NOMO-1 treated with DMSO at 0.1 percent for 48 hours (cell line): ENCODE data around the gene SNURF.
"Not testable (repeated sequence)": the region's sequence is repeated elsewhere in the genome, so short reads cannot be mapped to it uniquely, and the experiment has no call there.

Experiments used
- DNase-seq: peaks from one replicate; lab custom pipeline; 2025; ENCODE audit not compliant: unreplicated experiment; lab: John Stamatoyannopoulos, UW

Gene SNURF

GRCh38 chr15:24966364-24967103, 11.7 kb downstream of the SNURF start:
- no peak for DNase-seq

GRCh38 chr15:24971052-24971451, 16.3 kb downstream of the SNURF start:
- no peak for DNase-seq

DNA sequence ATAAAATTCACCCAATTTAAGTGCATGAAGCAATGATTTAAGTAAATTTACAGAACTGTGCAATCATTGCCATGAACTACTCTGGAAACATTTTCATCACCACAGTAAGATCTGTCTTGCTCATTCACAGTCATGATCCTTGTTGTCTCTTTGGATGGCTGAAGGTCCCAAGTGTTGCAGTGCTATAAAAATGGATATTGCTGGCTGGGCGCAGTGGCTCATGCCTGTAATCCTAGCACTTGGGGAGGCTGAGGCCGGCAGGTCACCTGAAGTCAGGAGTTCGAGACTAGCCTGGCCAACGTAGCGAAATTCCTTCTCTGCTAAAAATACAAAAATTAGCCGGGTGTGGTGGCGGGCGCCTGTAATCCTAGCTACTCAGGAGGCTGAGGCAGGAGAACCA, 17.0 kb downstream of the SNURF start:
- no peak for DNase-seq

GRCh38 chr15:24972707-24973106, 17.9 kb downstream of the SNURF start:
- not testable (repeated sequence) for DNase-seq

GRCh38 chr15:24976932-24977331, 22.1 kb downstream of the SNURF start:
- no peak for DNase-seq

- DNase-seq, result no peak
Measured at GRCh38 chr15:24977686-24978085, 22.9 kb downstream of the SNURF start.

DNA sequence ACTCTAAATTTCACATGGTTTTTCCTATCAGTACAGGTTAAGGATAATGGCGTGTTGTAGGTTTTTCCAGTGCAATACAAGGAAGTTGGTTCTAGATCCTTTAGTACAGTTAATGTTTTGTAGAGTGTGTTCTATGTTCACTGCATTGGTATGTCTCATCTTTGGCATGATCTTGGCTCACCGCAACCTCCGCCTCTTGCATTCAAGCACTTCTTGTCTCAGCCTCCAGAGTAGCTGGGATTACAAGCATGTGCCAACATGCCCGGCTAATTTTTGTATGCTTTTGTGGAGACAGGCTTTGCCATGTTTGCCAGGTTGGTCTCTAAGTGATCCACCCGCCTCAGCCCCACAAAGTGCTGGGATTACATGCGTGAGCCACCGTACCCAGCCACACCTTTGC, 30.4 kb downstream of the SNURF start:
- DNase-seq, result no peak

DNA sequence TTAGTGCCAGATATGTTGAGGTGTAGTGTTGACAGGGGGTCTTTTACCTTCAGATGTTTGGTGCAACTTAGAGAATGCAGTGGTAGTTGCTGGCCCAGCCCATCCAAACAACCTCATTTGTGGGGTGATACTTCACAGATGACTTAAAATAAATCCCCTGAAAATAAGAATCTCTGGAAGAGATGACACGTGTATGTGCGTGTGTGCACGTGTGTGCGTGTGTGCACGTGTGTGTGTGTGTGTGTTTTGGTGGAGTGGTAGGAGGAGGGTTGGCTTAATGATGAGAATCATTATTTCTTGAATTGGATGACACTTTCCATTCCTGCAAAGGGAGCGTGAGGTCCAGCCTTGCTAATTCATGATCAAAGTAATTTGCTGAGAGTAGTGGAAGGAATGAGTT, 31.9 kb downstream of the SNURF start:
- no peak for DNase-seq
